HG03045 (cell line): Measurements from ENCODE around the gene SEC23A.
"Not testable (repeated sequence)": the region's sequence is repeated elsewhere in the genome, so short reads cannot be mapped to it uniquely, and the experiment has no call there.

ENCODE experiments used
- ATAC-seq: cut with Tn5 transposase; IDR thresholded peaks from one replicate; pipeline ENCODE4 v1.9.1; 2021; ENCODE audit warnings: mild to moderate bottlenecking, moderate library complexity; ENCODE audit not compliant: unreplicated experiment

The SEC23A gene

DNA sequence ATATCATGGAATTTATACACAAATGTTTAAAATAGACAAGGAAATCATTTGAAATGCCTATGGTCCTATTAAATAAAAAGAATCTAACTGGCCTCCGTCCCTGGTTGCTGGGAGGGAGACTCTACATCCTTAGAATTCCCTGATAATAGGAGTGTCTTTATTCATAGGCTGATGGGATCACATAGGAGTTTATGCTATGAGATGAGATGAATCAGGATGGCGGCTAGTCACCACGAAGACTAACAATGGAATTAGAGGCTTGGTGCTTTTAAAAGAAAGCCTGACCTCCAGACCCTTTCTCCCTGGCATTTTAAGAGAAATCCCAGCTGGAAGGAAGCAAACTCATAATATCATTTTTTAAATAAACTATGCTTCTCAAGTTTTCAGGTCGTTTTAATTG, 69.7 kb downstream of the SEC23A start:
- no peak for ATAC-seq

DNA sequence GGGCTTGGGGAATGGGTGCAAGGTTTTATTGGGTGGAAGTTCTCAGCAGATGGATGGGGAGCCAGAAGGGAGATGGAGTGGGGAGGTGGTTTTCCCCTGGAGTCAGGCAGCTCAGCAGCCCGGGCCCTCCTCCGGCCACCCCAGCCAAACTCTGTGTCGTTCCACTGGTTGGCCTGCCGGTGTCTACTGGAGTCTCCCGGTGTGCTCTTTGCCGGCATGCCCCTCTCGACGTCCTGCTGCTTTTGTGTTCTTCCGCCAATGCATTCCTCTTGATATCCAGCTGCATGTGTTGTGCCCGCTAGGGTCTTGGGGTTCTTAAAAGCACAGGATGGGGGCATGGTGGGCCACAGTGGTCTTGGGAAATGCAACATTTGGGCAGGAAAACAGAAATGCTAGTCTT, 72.8 kb downstream of the SEC23A start:
- ATAC-seq, result no peak

DNA sequence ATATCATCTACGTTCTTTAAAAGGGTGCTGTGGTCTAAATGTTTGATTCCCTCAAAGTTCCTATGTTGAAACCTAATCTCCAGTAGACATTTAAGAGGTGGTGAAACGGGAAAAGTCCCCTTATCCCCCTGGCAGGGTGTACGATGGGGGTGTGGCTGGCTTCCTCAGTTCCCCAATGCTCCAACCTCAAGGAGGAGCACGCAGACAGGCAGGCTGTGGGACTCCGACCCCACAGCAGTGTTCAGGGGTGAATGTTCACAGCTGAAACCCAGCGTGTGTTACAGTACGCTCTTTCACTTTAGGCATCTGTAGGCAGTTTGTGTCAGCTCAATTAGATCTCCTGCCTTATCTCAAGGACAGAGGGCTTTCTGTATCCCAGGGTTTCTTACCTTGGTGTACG, 73.2 kb downstream of the SEC23A start:
- ATAC-seq, result no peak

DNA sequence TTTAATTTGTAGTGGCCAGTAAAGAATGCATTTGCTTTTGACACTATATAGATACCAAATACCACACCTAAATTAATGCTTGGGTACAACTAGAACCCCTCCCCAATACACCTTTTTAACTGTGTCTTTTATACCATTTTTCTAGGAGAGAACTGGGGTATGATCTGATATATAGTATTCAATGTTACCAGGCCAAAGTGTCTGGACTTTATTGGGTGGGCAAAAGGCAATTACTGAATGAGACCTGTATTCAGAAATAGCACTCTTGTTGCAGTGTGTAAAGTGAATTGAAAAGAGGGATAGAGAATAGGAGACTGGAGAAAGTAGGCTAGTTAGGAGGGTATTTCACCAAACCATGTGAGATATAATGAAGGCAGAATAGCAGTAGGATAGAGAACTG, 74.4 kb downstream of the SEC23A start:
- ATAC-seq, result no peak

DNA sequence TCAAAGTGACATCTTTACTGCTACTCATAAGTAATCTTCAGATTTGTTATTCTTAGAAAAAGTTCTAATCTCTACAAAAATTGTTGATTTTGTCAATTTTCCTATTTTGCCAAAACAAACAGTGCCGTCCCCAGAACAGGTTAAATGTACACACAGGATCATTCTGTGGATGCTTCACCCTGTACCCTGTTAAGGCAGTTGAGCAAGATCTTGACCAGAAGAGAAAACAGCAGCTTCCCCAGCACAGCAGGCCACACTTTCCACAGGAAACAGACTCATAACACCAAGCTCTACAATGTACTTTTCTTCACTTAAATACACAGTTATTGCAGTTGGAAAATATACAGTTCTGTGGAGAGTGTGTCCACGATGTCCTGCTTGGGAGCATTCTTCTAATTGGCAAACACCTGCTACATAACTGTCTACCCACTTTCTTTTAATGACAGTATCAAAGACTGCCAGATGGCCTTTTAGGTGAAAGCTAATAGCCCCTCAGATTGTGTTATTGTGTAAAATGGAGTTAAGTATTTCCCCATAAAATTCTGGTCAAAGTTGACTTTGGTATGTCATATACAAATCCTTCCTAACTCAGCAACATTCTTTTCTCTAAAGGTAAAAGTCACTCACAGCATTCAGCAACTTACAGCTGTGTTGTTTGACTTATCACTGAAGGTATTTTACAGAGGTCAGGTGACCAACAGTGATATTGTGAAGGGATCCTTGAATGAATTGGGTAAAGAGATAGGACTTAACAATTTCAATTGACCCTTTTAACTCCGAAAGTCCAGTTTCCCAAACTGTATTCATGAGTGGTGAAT, 77.0 kb downstream of the SEC23A start:
- ATAC-seq, result no peak

DNA sequence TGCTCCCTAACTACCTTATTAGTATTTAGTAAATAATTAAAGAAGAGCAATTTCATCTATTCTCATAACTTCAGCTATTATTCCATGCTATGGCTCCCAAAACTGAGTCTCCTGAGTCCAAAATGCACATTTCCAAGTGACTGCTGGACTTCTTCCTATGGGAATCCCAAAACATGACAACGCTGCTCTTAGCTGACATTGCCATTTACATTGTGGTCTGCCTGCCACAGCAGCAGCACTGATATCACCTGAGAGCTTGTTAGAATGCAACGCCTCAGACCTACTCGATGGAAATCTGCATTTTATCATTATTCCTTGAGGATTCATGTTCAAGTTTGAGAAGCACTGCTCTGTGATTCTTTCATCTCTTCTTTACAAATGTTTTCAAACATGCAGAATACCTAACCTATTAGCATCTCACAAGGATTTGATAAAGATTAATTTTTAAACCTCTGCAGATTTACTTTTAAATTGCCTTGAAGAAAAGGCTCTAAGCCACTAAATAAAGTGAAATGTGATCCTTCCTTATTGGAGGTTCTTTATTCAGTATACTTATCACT, 77.7 kb downstream of the SEC23A start:
- no peak for ATAC-seq

DNA sequence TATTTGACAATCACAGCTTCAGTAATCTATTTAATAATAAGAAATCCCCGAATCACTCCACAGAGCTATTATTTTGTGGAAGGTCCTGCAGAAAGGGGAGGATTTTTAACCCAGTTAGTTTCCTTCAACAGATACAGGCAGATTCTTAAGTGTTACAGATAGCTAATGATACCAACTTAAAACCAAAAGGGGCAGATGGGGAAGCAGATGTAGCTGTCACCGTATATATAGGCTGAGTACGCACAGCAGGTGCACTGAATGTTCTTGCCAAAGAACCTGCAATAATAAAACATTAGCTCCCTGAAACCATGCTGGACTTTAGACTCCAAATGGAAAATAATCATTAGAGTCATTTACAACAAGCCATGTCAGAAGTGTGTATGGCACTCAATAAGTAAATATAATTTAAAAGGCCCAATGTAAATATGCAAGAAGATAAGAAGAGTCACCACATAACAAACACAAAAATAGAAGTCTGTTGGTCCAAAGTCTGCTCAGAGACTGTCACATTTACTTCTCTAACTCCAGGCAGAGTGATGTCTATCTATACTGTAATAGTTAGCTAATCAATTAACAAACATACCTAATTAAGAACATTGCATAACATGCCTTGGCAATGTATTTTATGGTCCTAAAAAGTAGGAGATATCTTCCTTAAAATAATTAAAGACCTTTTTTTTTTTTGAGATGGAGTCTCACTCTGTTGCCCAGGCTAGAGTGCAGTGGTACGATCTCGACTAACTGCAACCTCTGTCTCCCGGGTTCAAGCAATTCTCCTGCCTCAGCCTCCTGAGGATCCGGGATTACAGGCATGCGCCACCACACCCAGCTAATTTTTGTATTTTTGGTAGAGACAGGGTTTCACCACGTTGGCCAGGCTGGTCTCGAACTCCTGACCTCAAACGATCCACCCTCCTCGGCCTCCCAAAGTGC, 78.8 kb downstream of the SEC23A start:
- ATAC-seq, result no peak

DNA sequence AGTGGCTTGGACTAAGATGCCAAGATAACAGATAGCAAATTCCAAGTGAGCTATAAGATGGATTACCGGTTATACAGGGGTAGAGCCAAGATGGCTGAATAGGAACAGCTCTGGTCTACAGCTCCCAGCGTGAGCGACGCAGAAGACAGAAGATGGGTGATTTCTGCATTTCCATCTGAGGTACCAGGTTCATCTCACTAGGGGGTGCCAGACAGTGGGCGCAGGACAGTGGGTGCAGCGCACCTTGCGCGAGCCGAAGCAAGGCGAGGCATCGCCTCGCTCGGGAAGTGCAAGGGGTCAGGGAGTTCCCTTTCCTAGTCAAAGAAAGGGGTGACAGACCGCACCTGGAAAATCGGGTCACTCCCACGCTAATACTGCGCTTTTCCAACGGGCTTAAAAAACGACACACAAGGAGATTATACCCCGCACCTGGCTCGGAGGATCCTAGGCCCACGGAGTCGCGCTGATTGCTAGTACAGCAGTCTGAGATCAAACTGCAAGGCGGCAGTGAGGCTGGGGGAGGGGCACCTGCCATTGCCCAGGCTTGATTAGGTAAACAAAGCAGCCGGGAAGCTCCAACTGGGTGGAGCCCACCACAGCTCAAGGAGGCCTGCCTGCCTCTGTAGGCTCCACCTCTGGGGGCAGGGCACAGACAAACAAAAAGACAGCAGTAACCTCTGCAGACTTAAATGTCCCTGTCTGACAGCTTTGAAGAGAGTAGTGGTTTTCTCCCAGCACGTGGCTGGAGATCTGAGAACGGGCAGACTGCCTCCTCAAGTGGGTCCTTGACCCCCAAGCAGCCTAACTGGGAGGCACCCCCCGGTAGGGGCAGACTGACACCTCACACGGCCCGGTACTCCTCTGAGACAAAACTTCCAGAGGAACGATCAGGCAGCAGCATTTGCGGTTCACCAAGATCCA, 85.7 kb downstream of the SEC23A start:
- ATAC-seq, result not testable (repeated sequence)

DNA sequence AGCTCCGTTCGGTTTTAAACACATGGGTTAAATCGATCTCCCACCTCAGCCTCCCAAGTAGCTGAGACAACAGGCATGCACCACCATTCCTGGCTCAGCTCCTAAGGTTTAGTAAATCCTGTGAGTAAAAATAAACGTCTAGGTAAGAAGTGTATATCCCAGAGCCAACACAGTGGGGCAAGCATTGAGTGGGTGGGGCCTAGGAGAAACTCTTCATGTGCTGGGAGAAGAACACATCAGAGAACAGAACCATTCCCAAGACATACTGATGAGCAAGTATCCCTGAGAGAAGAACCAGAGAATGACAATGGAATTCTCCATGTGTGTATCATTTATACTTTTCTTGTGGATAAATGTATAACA, 86.3 kb downstream of the SEC23A start:
- ATAC-seq, result no peak

DNA sequence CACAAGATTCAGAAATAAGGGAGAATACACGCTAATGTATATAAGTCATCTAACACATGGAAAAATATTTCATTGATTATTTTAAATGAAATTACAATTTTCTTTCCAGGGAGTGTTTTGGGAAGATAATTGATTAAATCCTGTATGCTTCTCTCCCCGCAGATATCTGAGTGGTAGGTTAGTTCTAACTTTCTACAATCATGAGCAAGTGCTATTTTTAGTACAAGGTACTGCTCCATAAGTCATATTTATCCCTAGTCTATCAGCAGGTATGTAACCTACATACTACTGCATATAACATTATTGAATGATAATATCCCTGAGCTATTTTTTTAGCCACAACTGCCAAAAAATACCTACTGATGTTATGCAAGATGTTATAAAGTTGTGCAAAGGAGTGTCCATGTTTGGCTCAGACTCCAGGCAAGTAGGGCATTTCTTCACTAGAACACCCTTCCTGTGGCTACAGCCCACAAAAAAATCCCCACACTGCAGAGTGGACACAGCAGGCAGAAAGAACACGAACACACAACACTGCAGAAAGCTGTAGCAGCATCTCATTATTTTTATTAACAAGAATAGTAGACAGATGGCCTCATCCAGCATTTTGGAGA, 87.0 kb downstream of the SEC23A start:
- no peak for ATAC-seq

DNA sequence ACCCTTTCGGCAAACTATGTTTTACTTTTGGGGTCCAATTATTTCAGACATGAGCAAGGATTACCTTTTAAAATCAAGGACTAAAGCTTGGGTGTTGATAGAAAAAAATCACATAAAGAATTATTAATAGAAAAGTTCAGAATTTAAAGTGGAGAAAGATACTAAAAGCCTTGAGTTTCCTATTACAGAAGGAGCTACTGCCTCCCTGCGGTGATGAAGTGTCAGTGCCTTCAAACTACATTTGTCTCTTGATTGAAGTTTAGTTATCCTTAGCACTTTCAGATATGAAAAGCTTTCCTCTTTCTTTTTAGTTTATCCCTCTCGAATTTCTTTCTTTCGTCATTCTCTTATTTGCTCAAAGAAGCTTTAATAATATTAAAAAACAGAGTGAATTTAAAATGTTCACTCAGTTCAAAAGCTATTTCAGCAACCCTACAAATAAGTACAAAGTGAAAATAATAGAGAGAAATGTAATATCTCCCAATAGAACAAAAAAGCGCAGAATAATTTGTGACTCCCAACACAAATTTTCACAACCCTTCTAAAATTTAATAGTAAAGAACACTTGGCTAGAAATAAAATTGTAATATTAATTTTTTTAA, 87.6 kb downstream of the SEC23A start:
- ATAC-seq, result no peak

DNA sequence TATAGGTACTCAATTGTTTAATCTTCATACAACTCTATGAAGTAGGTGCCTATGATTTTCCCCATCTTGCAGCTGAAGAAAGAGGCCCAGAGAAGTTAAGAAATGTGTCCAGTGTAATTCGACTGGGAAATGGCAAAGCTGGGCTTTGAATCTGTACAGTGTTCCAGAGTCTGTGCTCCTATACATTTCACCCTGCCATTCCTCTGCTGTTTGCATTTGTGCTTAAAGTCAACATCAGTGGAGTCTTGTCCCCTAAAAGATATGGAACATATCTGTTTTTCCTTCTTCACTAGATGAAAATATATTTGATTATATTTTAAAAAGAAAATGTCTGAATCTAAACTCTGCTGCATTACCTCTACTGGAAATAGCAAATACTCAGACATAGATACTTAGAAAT, 88.6 kb downstream of the SEC23A start:
- ATAC-seq, result no peak

DNA sequence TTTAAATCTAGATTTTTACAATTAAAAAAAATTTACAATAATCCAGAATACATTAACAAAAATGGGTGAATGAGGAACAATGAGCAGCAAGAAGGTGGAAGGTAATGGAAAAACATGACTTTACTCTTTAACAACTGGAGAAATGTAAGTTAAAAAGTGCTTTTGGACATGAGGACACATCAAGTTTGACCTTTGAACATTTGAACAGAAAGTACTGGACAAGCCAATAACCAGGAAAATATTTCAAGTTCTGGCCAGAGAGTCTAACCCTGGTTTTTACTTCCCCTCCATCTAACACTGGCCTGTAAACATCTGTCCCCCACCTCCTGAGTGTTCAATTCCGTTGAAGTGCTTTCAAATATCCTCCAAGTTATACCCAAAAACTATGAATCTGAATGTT, 94.1 kb downstream of the SEC23A start:
- not testable (repeated sequence) for ATAC-seq

DNA sequence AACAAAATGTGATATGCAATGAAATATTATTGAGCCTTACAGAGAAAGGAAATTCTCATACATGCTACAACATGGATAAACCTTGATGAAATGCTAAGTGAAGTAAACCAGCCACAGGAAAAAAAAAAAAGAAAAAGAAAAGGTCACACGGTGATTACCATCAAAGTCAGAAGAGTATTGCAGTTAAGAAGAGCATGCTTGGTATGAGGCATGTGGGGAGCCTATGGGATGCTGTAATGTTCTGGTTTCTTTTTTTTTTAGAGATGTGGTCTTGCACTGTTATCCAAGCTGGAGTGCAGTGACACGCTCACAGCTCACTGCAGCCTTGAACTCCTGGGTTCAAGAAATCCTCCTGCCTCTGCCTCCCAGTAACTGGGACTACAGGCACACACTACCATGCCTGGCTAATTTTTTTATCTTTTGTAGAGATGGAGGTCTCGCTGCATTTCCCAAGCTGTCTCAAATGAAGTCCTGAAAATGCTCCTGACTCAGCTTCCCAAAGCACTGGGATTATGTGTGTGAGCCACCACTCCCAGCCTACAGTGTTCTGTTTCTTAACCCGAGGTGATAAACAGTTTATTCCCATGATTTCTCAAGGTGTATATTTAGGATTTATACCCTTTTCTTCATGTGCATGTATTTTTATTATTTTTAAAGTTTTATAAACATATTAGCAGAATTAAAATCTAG, 96.2 kb downstream of the SEC23A start:
- ATAC-seq, result no peak

DNA sequence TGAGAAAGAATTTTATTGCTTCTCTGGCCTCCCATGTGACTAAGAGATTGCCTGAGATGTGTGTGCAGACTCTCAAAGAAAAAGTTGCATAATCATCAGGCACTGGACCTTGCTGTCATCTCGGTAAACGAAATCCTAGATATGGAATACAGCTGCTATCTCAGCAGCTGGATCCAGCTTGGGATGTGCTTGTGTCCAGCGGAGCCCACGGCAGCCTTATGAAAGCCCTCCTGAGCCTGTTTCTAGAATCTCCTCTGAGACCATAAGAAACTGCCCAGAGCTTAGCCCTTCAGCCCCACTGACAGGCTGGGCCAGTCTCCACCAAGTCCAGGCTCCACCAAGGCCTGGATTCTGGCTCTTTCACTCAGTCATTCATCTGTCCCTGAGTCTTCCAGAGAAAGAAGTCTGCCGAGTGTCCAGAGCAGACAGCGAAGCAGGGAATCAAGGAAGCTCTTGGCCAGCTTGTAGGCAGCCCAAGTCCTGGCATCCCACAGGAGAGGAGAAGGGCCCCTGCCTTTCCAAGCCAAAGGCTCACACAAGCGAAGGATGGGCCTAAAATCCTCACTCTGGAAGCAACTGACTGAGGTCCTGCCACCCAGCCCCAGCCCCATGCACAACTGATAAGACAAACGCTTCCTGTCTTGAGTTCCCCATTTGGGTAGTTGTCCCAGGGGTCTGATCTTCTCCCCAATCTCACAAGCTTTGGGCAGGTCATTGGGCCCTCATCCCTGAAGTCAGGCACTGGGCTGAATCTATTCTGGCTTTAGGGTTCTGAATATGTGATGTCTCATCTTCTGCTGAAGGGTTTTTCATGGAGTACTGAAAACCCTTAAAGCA, 97.8 kb downstream of the SEC23A start:
- no peak for ATAC-seq

DNA sequence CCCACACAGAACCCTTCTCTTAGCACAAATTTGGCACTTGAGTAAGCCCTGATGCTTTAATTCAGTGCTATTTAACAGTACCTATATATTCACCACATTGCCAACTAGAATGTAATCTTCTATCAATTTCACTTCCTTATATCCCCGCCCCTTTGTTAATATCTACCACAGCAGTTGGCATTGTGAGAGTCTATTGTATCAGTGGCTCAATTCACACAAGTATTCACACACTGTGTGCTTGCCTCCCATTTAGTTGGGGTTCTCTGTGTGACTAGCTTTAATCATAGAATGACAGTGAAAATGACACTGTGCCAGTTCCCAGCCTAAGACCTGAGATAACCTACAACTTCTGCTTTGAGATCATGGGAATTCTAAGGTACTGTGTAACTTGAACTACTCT, 103.1 kb downstream of the SEC23A start:
- no peak for ATAC-seq

DNA sequence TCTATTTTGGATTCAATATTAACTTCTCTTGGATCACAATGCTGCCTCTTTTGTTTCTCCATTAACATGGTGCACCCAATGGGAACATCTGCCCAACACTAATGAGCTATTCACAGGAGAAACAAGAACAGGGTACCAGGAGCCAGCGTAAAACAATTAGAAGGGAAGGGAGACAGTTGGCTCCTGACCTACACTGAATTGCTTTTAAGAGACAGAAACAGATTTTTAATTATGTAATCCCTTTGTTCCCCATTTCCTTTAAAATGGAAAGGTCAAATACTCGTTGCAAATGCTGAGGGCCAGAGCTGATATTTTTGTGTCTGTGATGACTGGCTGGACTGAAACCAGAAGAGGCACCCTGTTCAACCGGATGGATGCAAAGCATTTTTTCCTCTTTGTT, 108.3 kb downstream of the SEC23A start:
- ATAC-seq, result no peak

DNA sequence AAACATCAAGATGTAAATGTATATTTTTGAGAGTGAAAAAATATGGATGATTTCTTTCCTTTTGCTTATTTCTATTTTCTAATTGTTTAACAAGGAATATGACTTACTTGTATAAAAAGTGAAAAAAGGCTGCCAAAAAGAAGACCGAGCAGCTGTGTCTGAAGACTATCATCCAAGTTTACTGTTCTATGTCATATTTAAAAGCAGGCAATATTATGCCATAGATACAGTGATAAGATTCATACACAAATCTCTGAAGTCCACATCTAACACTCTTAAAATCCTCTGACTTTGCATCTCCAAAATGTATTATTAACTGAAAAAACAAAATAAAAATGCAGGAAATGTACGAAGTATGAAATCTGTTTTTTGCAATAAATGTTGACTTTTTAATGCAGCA, 109.1 kb downstream of the SEC23A start:
- no peak for ATAC-seq
